ENCODE results near the gene NOL4.

NOL4 gene

GRCh38 chr18:34220081-34220815 lies 4.5 kb downstream of the NOL4 start:
- H3K4me3 Mint-ChIP-seq = no peak overlapping the region
- no peaks in the 10 kb centered on the region for H3K36me3 Mint-ChIP-seq (ENCODE audit: low read depth)
- H3K27ac Mint-ChIP-seq = no peak overlapping the region
- H3K27me3 Mint-ChIP-seq = peaks cover 51% of the 10 kb centered on the region
- H3K4me1 Mint-ChIP-seq (ENCODE audit: low read depth) = no peaks in the 10 kb centered on the region
- H3K9me3 Mint-ChIP-seq = peaks cover 5% of the 10 kb centered on the region

- Mint-ChIP-seq H3K36me3 (ENCODE audit: low read depth) (no peaks in the 10 kb centered on the region), H3K27ac (no peak overlapping the region), H3K27me3 (peaks cover 46% of the 10 kb centered on the region), H3K9me3 (peaks cover 5% of the 10 kb centered on the region), H3K4me3 (no peak overlapping the region), H3K4me1 (ENCODE audit: low read depth) (no peaks in the 10 kb centered on the region)
Observed at GRCh38 chr18:34219651-34220050, 5.1 kb downstream of the NOL4 start.

- Mint-ChIP-seq H3K9me3 (no peaks in the 10 kb centered on the region), H3K4me1 (ENCODE audit: low read depth) (no peaks in the 10 kb centered on the region), H3K4me3 (no peak overlapping the region), H3K27ac (no peak overlapping the region), H3K36me3 (ENCODE audit: low read depth) (no peaks in the 10 kb centered on the region), H3K27me3 (no peaks in the 10 kb centered on the region)
Observed at GRCh38 chr18:34212511-34212910, 12.2 kb downstream of the NOL4 start.

GRCh38 chr18:34207344-34207851 lies 17.3 kb downstream of the NOL4 start:
- Mint-ChIP-seq H3K4me3 (no peak overlapping the region), H3K36me3 (ENCODE audit: low read depth) (no peaks in the 10 kb centered on the region), H3K4me1 (ENCODE audit: low read depth) (no peaks in the 10 kb centered on the region), H3K27ac (no peak overlapping the region), H3K9me3 (no peaks in the 10 kb centered on the region), H3K27me3 (no peaks in the 10 kb centered on the region)

GRCh38 chr18:34203866-34204265 lies 20.8 kb downstream of the NOL4 start:
- Mint-ChIP-seq H3K27me3 (no peaks in the 10 kb centered on the region), H3K4me1 (ENCODE audit: low read depth) (no peaks in the 10 kb centered on the region), H3K4me3 (no peak overlapping the region), H3K9me3 (no peaks in the 10 kb centered on the region), H3K27ac (no peak overlapping the region), H3K36me3 (ENCODE audit: low read depth) (no peaks in the 10 kb centered on the region)

GRCh38 chr18:34196256-34196655 lies 28.5 kb downstream of the NOL4 start:
- H3K4me3 Mint-ChIP-seq = no peak overlapping the region
- no peak overlapping the region for H3K27ac Mint-ChIP-seq
- H3K4me1 Mint-ChIP-seq (ENCODE audit: low read depth) = no peaks in the 10 kb centered on the region
- no peaks in the 10 kb centered on the region for H3K36me3 Mint-ChIP-seq (ENCODE audit: low read depth)
- no peaks in the 10 kb centered on the region for H3K9me3 Mint-ChIP-seq
- no peaks in the 10 kb centered on the region for H3K27me3 Mint-ChIP-seq

GRCh38 chr18:34194239-34194638 lies 30.5 kb downstream of the NOL4 start:
- H3K27me3 Mint-ChIP-seq = no peaks in the 10 kb centered on the region
- H3K36me3 Mint-ChIP-seq (ENCODE audit: low read depth) = no peaks in the 10 kb centered on the region
- no peaks in the 10 kb centered on the region for H3K4me1 Mint-ChIP-seq (ENCODE audit: low read depth)
- H3K27ac Mint-ChIP-seq = no peak overlapping the region
- H3K4me3 Mint-ChIP-seq = no peak overlapping the region
- H3K9me3 Mint-ChIP-seq = no peaks in the 10 kb centered on the region

GRCh38 chr18:34189656-34190435 lies 34.9 kb downstream of the NOL4 start:
- H3K27me3 Mint-ChIP-seq = no peaks in the 10 kb centered on the region
- H3K9me3 Mint-ChIP-seq = peaks cover 8% of the 10 kb centered on the region
- H3K4me3 Mint-ChIP-seq = no peak overlapping the region
- H3K36me3 Mint-ChIP-seq (ENCODE audit: low read depth) = no peaks in the 10 kb centered on the region
- H3K4me1 Mint-ChIP-seq (ENCODE audit: low read depth) = no peaks in the 10 kb centered on the region
- no peak overlapping the region for H3K27ac Mint-ChIP-seq

Measured in stimulated activated naive CD8-positive, alpha-beta T cell treated with anti-CD3 and anti-CD28 coated beads, Interleukin-15, Interleukin-2, amounts not matched to agents 100 ng/mL and 50 ng/mL, for 24 hours (primary cell).